HG03342 (cell line): Measurements from ENCODE around the gene RUVBL2.

Source experiments
- ATAC-seq: cut with Tn5 transposase; IDR thresholded peaks from one replicate; pipeline ENCODE4 v1.9.1; 2021; ENCODE audit warnings: mild to moderate bottlenecking, moderate library complexity; ENCODE audit not compliant: unreplicated experiment

Gene RUVBL2

GRCh38 chr19:48963371-48964204 is 30.1 kb upstream of the RUVBL2 start:
- ATAC-seq: no peak

DNA sequence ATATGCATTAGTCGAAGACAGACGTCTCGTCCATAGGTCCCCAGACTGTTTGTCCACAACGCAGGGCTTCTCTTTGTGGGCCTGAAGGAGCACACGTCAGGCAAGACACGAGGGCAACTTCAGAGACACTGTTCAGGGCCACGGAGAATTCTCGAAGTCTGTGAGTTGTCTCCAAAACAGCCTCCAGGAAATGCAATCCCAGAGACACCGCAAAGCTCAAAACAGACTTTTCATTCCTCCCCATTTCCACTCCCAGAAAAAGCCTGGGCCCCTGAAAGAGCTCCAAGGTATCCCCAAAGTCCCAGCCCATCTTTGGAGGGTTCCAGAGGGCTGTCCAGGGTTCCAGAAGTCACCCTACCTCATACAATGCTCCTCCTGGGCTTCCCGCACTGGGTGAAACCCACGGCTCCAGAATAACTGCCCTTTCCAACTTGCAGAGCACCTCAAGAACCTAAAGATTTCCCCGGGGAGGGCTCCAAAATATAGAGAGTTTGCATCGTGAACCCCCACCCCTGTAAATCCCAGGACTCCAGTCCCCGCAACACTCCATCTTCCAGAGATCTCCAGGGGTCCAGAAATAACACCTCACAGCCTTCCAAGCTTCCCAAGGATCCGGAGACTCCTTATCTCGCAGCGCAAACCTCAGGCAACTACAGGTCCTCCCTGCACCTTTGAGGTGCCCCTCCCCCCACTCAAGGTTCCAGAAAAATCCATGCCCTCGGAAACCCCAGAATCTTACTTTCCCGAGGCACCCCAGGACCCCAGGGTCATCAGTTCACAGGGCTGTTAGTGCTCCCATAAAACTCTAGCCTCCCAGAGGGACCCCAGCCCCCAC is 29.3 kb upstream of the RUVBL2 start:
- no peak for ATAC-seq

DNA sequence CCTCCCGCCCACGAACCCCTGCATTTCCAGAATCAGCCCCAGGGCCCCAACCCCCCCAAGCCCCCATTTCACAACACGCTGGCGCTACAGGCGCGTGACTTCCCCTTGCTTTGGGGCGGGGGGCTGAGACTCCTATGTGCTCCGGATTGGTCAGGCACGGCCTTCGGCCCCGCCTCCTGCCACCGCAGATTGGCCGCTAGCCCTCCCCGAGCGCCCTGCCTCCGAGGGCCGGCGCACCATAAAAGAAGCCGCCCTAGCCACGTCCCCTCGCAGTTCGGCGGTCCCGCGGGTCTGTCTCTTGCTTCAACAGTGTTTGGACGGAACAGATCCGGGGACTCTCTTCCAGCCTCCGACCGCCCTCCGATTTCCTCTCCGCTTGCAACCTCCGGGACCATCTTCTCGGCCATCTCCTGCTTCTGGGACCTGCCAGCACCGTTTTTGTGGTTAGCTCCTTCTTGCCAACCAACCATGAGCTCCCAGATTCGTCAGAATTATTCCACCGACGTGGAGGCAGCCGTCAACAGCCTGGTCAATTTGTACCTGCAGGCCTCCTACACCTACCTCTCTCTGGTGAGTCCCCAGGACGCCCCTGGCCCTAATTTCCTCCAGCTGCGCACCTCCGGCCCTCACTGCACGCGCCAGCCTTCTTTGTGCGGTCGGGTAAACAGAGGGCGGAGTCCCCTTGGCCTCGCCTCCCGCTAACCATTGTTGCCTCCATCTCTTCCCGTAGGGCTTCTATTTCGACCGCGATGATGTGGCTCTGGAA is 28.5 kb upstream of the RUVBL2 start, which contains the start of gene FTL:
TSS of gene FTL (plus strand) at position 270 of the 766 bp plus-strand sequence. CDS start at position 469, 199 bp downstream.
- ATAC-seq: peak; percentile 50

- peak; percentile 12 for ATAC-seq
Measured at GRCh38 chr19:48965806-48966540, 27.7 kb upstream of the RUVBL2 start.

DNA sequence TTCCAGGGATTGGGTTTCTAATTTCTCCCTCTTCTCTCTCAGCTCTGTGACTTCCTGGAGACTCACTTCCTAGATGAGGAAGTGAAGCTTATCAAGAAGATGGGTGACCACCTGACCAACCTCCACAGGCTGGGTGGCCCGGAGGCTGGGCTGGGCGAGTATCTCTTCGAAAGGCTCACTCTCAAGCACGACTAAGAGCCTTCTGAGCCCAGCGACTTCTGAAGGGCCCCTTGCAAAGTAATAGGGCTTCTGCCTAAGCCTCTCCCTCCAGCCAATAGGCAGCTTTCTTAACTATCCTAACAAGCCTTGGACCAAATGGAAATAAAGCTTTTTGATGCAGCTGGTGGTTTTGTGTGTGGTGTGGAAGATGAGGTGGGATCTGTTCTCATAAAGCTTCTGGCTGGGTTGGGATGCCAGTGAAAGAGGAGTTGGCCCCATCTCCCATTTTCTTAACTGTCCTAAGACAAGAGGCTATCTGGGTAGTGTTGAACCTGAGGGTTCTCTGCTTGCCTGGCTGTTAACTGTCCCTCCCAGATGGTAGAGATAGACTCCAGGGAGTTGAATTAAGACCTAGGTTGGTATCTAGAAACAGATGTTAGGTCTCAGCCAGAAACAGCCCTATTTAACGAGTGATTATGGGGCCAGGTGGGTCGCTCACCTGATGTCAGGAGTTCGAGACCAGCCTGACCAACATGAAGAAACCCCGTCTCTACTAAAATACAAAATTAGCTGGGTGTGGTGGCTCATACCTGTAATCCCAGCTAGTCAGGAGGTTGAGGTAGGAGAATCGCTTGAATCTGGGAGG is 26.9 kb upstream of the RUVBL2 start:
- no peak for ATAC-seq

DNA sequence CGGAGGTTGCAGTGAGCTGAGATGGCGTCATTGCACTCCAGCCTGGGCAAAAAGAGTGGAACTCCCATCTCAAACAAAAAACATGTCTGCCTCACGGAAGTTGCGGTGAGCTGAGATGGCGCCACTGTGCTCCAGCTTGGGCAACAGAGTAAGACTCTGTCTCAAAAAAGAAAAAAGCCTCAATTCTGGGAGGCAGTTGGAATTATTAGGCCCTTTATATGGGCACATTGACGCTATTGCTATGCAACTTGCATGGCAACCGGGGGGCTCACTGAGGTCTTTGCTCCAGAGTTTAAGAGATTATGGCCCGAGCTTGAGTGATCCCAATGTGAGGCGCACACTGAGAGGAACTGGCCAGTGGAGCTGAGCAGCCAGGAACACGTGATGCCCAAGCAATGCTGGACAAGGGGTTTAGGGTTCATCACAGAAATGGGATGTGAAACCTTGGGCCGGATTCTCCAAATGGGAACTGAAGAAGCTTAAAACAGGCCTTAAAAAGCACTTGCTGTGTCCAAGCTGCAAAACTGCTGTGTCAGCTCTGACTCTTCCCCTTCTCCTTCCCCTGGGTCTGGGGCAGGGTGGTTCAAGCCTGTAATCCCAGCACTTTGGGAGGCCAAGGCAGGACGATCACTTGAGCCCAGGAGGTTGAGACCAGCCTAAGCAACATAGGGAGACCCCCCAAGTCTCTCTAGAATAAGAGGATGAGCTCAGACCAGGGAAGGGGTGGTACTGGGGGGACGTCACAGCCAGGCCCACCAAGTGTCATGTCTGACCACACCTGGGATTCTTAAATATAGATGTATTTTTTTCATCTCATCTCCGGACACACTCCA is 26.1 kb upstream of the RUVBL2 start:
- ATAC-seq: no peak

DNA sequence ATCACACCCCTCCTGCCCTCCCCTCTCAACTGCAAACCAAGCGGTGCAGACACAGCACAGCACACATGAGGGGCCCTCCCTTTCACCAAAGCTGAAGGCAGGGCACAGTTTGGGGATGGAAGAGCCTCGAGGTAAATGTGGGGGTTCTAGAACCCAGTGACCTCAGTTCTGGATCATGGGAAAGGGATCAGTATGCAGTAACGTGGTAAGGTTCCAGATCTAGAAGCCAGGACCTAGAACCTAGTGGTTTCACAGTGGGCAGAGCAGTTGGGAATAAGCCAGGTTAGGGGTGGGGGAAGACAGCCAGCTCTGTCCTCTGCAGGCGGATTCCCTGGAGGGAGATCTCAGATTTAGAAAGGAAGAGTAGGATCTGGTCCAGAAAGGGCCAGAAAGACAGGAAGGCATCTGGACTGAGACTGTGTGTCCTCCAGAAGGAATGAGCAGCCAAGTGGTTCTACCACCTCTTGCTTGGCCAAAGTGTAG is 25.5 kb upstream of the RUVBL2 start:
- no peak for ATAC-seq

GRCh38 chr19:48968813-48969218 is 24.9 kb upstream of the RUVBL2 start:
- ATAC-seq: no peak

DNA sequence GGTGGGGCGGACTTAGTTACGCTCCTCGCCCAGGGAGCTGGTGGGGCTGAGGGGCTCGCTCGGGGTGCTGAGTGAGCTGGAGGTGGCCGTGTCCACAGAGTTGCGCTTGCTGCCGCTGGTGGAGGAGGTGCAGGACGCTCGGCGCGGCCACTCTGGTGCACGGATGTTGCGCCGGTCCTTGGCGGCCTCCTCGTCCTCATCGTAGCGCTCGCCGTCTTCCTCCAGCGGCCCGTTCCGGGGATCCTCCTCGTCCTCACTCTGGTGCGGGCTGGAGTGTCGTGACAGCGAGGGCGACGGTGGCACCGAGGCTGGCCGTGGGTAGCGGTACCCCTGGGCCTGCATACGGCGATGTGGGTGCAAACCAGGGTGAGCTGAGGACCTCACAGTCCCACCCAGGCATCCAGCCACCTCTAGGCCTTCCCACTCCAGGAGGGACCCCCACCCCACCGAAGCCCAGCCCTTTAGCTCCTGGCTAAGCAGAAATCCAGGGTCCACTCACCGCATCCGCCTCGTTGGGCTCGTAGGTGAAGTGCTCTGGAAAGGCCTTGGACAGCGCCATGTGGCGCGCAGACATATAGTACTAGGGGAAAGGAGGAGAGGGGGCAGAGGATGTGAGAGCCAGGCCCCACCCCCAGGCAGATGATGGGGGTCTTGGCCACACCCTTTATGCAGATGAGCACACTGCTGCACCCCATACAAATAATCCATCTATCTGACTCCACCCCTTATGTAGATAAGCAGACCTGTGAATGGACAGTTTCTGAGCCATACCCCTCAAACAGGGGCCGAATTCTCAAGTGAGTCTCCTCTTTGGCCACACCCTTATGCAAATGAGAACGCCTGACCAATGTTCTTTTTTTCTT is 24.2 kb upstream of the RUVBL2 start:
- ATAC-seq: no peak

GRCh38 chr19:48970139-48970766 is 23.4 kb upstream of the RUVBL2 start:
- no peak for ATAC-seq

GRCh38 chr19:48970923-48971395 is 22.7 kb upstream of the RUVBL2 start:
- ATAC-seq: no peak

DNA sequence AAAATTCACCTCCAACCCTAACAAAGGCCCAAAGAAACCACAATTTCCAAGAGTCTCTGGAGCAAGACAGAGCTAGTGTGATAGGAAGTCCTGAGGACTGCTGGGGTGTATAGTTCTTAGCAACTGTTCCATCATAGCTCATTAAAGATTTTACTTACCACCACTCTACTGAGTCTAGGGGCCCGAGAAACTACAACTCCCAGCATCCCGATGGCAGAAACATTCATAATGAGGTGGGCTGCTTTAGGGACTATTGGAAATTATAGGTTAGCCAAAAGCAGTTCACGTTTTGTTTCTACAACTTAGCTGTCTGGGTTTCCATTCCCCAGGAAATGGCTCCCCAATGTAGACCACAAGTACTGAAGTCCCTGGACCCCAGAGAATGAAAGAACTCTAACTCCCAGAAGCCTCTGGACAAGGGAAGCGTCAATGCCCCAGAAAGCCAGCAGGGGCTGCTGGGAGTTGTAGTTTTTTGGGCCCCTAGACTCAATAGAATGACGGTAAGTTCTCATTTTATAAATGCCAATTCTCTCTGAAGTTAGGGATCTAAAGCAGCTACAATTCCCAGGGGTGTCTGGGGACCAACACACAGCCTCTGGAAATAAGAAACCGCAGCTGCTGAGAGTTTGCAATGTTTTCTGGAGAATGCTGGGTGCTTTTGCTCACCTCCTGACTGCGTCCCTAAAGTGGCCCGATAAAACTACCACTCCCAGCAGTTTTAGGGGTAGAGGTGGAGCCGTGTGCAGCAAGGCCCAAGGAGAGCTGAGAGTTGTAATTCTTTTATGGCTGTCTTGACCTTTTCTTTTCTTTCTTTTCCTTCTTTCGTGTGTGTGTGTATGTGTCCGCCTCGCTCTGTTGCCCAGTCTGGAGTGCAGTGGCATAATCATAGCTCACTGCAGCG is 17.5 kb upstream of the RUVBL2 start:
- ATAC-seq: no peak

DNA sequence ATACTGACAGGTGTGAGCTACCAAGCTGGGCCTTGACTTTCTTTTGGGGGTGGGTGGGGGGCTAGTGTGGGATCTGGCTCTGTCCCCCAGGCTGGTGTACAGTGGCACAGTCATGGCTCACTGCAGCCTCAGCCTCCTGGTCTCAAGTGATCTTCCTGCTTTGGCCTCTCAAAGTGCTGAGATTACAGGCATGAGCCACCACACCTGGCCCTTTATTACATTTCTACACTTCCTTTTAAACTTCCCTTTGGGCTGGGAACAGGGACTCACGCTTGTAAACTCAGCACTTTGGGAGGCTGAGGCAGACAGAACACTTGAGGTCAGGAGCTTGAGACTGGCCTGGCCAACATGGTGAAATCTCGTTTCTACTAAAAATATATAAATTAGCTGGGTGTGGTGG is 16.6 kb upstream of the RUVBL2 start:
- ATAC-seq: no peak

DNA sequence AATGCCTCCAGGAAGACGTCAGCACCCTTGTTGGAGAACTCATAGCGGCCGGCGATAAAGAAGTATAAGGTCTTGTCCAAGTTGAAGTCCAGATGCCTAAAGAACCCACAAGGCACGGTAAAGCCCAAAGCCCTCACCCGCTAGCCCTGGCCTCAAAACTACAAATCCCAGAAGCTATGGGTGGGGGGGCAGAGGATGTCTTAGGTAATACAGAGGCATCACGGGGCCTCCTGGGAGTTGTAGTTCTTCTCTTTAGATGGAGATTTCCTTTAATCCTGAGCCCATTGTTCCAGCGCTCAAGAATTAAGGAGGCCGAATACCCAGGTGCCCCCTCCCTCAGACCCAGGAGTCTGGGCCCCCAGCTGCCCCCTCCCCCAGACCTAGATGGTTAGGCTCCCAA is 11.4 kb upstream of the RUVBL2 start:
- no peak for ATAC-seq

- ATAC-seq: no peak
Measured at GRCh38 chr19:48985711-48986110, 8.0 kb upstream of the RUVBL2 start.

DNA sequence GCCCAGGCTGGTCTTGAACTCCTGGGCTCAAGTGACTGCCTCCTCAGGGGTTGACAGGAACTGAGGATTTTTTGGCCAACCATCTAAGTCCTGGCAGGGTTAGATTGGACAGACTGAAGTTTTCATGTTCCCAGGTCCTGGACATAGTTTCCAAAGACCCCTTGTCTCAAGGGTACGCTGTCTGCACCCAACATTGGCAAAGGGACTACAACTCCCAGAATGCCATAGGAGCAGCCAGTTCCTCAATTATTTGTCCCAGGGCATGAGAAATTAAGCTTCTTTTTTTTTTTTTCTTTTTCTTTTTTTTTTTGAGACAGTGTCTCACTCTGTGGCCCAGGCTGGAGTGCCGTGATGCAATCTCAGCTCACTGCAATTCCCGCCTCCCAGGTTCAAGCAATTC is 7.5 kb upstream of the RUVBL2 start:
- ATAC-seq: no peak
